OCI-LY1 (cell line): ENCODE results near the gene IMMP1L.

Experiments used
- CTCF ChIP-seq: fragments of 200-600 bp; sonication (generic), shearing (Covaris generic); IDR thresholded peaks from 2 replicates; pipeline ENCODE4 v1.5.1; 2017; ENCODE audit warnings: mild to moderate bottlenecking, antibody characterized with exemption, low read length, moderate library complexity, mixed read lengths
- EZH2 ChIP-seq: fragments of 200-600 bp; sonication (generic), shearing (Covaris generic); IDR thresholded peaks from 2 replicates; pipeline ENCODE4 v1.8.0; 2017; ENCODE audit warnings: borderline replicate concordance, mixed run types, mild to moderate bottlenecking, antibody characterized with exemption, low read length, moderate library complexity, mixed read lengths

GRCh38 chr11:31493235-31493634, 16.2 kb downstream of the IMMP1L start:
- TF ChIP-seq CTCF (no peak), EZH2 (no peak)
